Endothelial cell of umbilical vein (primary cell): ENCODE data around the gene GC. TPM values are rescaled to one million over a fixed set of nuclear protein-coding genes. Genes with fewer than 3 reads are reported as not detected.
"Not testable (repeated sequence)": the region's sequence is repeated elsewhere in the genome, so short reads cannot be mapped to it uniquely, and the experiment has no call there.

Experiments used
- BruUV-seq: library from RNA; stranded (reverse); fragments of 400-500 nt; replicated peaks from 2 replicates; lab custom pipeline; 2021; lab: Mats Ljungman, UMichigan
- CTCF ChIA-PET: fragments of 300-600, 350-600 bp; sonication (Branson Sonifier 250); formaldehyde crosslinking; loops from one replicate; lab custom pipeline; 2021; ENCODE audit warnings: antibody characterized with exemption, inconsistent platforms; lab: Charles Lee
- POLR2A ChIA-PET: fragments of 300-600, 350-600 bp; sonication (Branson Sonifier 250); formaldehyde crosslinking; loops from one replicate; lab custom pipeline; 2021; ENCODE audit warnings: antibody characterized with exemption, inconsistent platforms; lab: Charles Lee
- DNase-seq: peaks from one replicate; pipeline ENCODE4 v3.0.0-alpha.2; 2011; ENCODE audit warnings: low read depth, low spot score
- FAIRE-seq: peaks from 2 replicates; lab custom pipeline; 2011; peaks lifted over from hg19 to GRCh38; lab: Jason Lieb, UNC
- H2AFZ ChIP-seq: 2 replicates; pipeline ENCODE4 v1.6.0; 2012; ENCODE audit warnings: low read depth, low read length, control low read depth, inconsistent platforms
- H3K27ac ChIP-seq: 2 replicates; pipeline ENCODE4 v1.5.1; 2011; ENCODE audit warnings: low read depth, mild to moderate bottlenecking, control low read depth, low read length, moderate library complexity; ENCODE audit not compliant: insufficient read depth
- H3K27me3 ChIP-seq, 2 experiments: 2 replicates each; pipeline versions ENCODE4 v1.6.0 to v1.6.1; 2011; ENCODE audit warnings: low read length in 2 of 2, mixed read lengths in 1 of 2; ENCODE audit not compliant: control insufficient read depth in 2 of 2, insufficient read depth in 2 of 2
- H3K36me3 ChIP-seq, 2 experiments: 2 replicates in 1 of 2; 3 replicates in 1 of 2; pipeline ENCODE4 v1.5.1; 2011; ENCODE audit warnings: low read length in 2 of 2, mild to moderate bottlenecking in 1 of 2, moderate library complexity in 1 of 2; ENCODE audit not compliant: control insufficient read depth in 2 of 2, insufficient read depth in 2 of 2; ENCODE audit errors: extremely low read depth in 1 of 2
- H3K4me1 ChIP-seq: 3 replicates; pipeline ENCODE4 v1.5.1; 2011; ENCODE audit warnings: mild to moderate bottlenecking, low read length; ENCODE audit not compliant: control insufficient read depth, insufficient read depth; ENCODE audit errors: extremely low read depth
- H3K4me2 ChIP-seq: 2 replicates; pipeline ENCODE4 v1.6.1; 2011; ENCODE audit warnings: low read length, control low read depth, mixed read lengths; ENCODE audit not compliant: insufficient read depth
- H3K4me3 ChIP-seq, 3 experiments: fragments of 200-600 bp in 1 of 3; sonication (generic), shearing (Covaris generic) in 1 of 3; replicated peaks in 1 of 3; 2 replicates each; pipeline ENCODE4 v1.5.1; 2011 to 2016; ENCODE audit warnings: control low read depth in 3 of 3, low read length in 3 of 3, mild to moderate bottlenecking in 2 of 3, inconsistent platforms in 1 of 3, low read depth in 1 of 3, moderate library complexity in 1 of 3; ENCODE audit not compliant: insufficient read depth in 1 of 3
- H3K79me2 ChIP-seq: 2 replicates; pipeline ENCODE4 v1.6.0; 2012; ENCODE audit warnings: low read length, inconsistent platforms; ENCODE audit not compliant: control insufficient read depth, insufficient read depth
- H3K9ac ChIP-seq: replicated peaks from 2 replicates; pipeline ENCODE3; 2011; ENCODE audit warnings: low read length, control low read depth; ENCODE audit not compliant: insufficient read depth; ENCODE audit errors: extremely low read depth
- H3K9me1 ChIP-seq: replicated peaks from 3 replicates; pipeline ENCODE4 v1.6.0; 2011; ENCODE audit warnings: mild to moderate bottlenecking, low read length; ENCODE audit not compliant: control insufficient read depth, insufficient read depth; ENCODE audit errors: extremely low read depth
- H3K9me3 ChIP-seq: replicated peaks from 2 replicates; pipeline ENCODE4 v1.5.1; 2012; ENCODE audit warnings: low read length, inconsistent platforms; ENCODE audit not compliant: control insufficient read depth, insufficient read depth
- H4K20me1 ChIP-seq: replicated peaks from 2 replicates; pipeline ENCODE3; 2011; ENCODE audit warnings: mild to moderate bottlenecking, low read length; ENCODE audit not compliant: control insufficient read depth, insufficient read depth; ENCODE audit errors: extremely low read depth
- CTCF ChIP-seq, 2 donors: IDR thresholded peaks; 1 replicate in 1 of 2; 2 replicates in 1 of 2; pipeline ENCODE4 v1.5.1; 2011; ENCODE audit warnings: low read length in 2 of 2, mild to moderate bottlenecking in 2 of 2, moderate library complexity in 2 of 2, control low read depth in 1 of 2, inconsistent platforms in 1 of 2, low read depth in 1 of 2; ENCODE audit not compliant: insufficient read depth in 1 of 2; ENCODE audit errors: extremely low read depth in 1 of 2
- EZH2 ChIP-seq: IDR thresholded peaks from 2 replicates; pipeline ENCODE4 v1.6.1; 2012; ENCODE audit warnings: borderline replicate concordance, low read depth, mild to moderate bottlenecking, moderate library complexity, low read length, inconsistent platforms; ENCODE audit not compliant: severe bottlenecking
- FOS ChIP-seq: IDR thresholded peaks from 2 replicates; pipeline ENCODE4 v1.6.1; 2011; ENCODE audit warnings: mild to moderate bottlenecking, low read length, moderate library complexity, borderline replicate concordance; ENCODE audit not compliant: insufficient read depth
- GATA2 ChIP-seq: IDR thresholded peaks from 2 replicates; pipeline ENCODE4 v1.7.0; 2011; ENCODE audit warnings: low read depth, mild to moderate bottlenecking, moderate library complexity, mixed read lengths, low read length; ENCODE audit not compliant: insufficient read length, insufficient read depth
- JUN ChIP-seq: IDR thresholded peaks from 2 replicates; pipeline ENCODE4 v1.6.1; 2011; ENCODE audit warnings: borderline replicate concordance, low read depth; ENCODE audit not compliant: insufficient read length, insufficient read depth
- MAX ChIP-seq: IDR thresholded peaks from 2 replicates; pipeline ENCODE4 v1.6.1; 2011; ENCODE audit not compliant: insufficient read depth, insufficient read length
- MYC ChIP-seq: IDR thresholded peaks from one replicate; pipeline ENCODE4 v1.6.1; 2011; ENCODE audit warnings: mild to moderate bottlenecking, low read depth, low read length
- POLR2A ChIP-seq: IDR thresholded peaks from 2 replicates; pipeline ENCODE4 v1.6.1; 2012; ENCODE audit warnings: low read depth, mild to moderate bottlenecking, control low read depth, low read length
- POLR2AphosphoS5 ChIP-seq: IDR thresholded peaks from 2 replicates; pipeline ENCODE4 v1.6.1; 2012; ENCODE audit warnings: low read depth, mild to moderate bottlenecking, control low read depth, low read length, moderate library complexity; ENCODE audit not compliant: insufficient read depth
- dilution Hi-C: fragments of 300-500 bp; cut with MboI; formaldehyde crosslinking; loops from one replicate; pipeline ENCODE4 v1.15.0; 2019; ENCODE audit warnings: low sequenced_read_pairs; ENCODE audit not compliant: extremely low pct_ligation_motif_present
- intact Hi-C: fragments of 100-400 bp; cut with micrococcal nuclease; formaldehyde crosslinking; loops from one replicate; pipeline ENCODE4 v1.10.0; 2022
- polyA plus RNA-seq, 4 experiments: library from polyadenylated mRNA; depleted of rRNA in 3 of 4; stranded (reverse) in 3 of 4; unstranded in 1 of 4; fragments of >200 nt; gene quantifications; 2 replicates each; pipeline versions ENCODE4 v1.2.1 to v1.2.3, GENCODE V29; 2011 to 2012; ENCODE audit warnings: missing spikeins in 1 of 4
- total RNA-seq: library from RNA; stranded (reverse); gene quantifications from 2 replicates; pipeline ENCODE4 v1.2.3, GENCODE V29; 2021

Gene GC
- total and polyA plus RNA-seq, 2 donors (not counting 3 experiments of a cell fraction or from before 2014, with no cell fraction given), result not detected

- FAIRE-seq (no peak), DNase-seq (no peak)
- ChIA-PET POLR2A (no interaction called here), CTCF (no interaction called here)
- no peaks in the 10 kb centered on the region for H3K9me3 ChIP-seq
- H3K27me3 ChIP-seq, result no peaks in the 10 kb centered on the region
- no peaks in the 10 kb centered on the region for H3K79me2 ChIP-seq
- H3K9ac ChIP-seq, result no peak overlapping the region
- intact Hi-C loops (no loop called here), dilution Hi-C loops (no loop called here)
- H3K4me1 ChIP-seq, result no peaks in the 10 kb centered on the region
- H3K4me2 ChIP-seq, result no peak overlapping the region
- H3K36me3 ChIP-seq, result no peaks in the 10 kb centered on the region
- no peak overlapping the region for H2AFZ ChIP-seq
- no peak overlapping the region for H3K27ac ChIP-seq
- no peaks in the 10 kb centered on the region for H4K20me1 ChIP-seq
- TF ChIP-seq CTCF (IDR thresholded peaks at IDR 0.05; ENCODE audit: extremely low read depth in 1 of 2, insufficient read depth in 1 of 2, low read depth in 1 of 2, low read length in 2 of 2) (no peak), MYC (no peak), POLR2AphosphoS5 (no peak), JUN (no peak), FOS (no peak), GATA2 (no peak), MAX (no peak), POLR2A (no peak), EZH2 (no peak)
- no peaks in the 10 kb centered on the region for H3K9me1 ChIP-seq
- BruUV-seq, result no TSS peak
- no peak overlapping the region for H3K4me3 ChIP-seq
Observed at GRCh38 chr4:71807469-71807868, 23.6 kb upstream of the GC start.

GRCh38 chr4:71805230-71805629, 21.4 kb upstream of the GC start:
- H2AFZ ChIP-seq, DNase-seq, FAIRE-seq, H3K4me2 ChIP-seq, H3K9me1 ChIP-seq, H3K4me1 ChIP-seq, BruUV-seq, H3K9me3 ChIP-seq, H3K27ac ChIP-seq, intact Hi-C loops, H3K27me3 ChIP-seq, CTCF ChIA-PET, H3K79me2 ChIP-seq, POLR2A ChIA-PET, dilution Hi-C loops, H4K20me1 ChIP-seq, H3K36me3 ChIP-seq, H3K4me3 ChIP-seq, H3K9ac ChIP-seq: not testable (repeated sequence)

- H3K36me3 ChIP-seq, H2AFZ ChIP-seq, H3K4me1 ChIP-seq, H3K27ac ChIP-seq, H3K4me2 ChIP-seq, CTCF ChIA-PET, H4K20me1 ChIP-seq, dilution Hi-C loops, DNase-seq, H3K27me3 ChIP-seq, POLR2A ChIA-PET, H3K9ac ChIP-seq, intact Hi-C loops, BruUV-seq, FAIRE-seq, H3K79me2 ChIP-seq, H3K9me3 ChIP-seq, H3K9me1 ChIP-seq, H3K4me3 ChIP-seq: not testable (repeated sequence)
Observed at GRCh38 chr4:71804017-71804697, 20.3 kb upstream of the GC start.
